GM12872 (cell line): ENCODE data around the gene XPC.

Experiments used
- TF ChIP-seq, protein P1 (sequence below): IDR thresholded peaks from 3 replicates; pipeline ENCODE4 v1.5.1; 2011; ENCODE audit warnings: low read depth, mild to moderate bottlenecking, low read length, moderate library complexity; ENCODE audit not compliant: insufficient read depth

XPC gene

DNA sequence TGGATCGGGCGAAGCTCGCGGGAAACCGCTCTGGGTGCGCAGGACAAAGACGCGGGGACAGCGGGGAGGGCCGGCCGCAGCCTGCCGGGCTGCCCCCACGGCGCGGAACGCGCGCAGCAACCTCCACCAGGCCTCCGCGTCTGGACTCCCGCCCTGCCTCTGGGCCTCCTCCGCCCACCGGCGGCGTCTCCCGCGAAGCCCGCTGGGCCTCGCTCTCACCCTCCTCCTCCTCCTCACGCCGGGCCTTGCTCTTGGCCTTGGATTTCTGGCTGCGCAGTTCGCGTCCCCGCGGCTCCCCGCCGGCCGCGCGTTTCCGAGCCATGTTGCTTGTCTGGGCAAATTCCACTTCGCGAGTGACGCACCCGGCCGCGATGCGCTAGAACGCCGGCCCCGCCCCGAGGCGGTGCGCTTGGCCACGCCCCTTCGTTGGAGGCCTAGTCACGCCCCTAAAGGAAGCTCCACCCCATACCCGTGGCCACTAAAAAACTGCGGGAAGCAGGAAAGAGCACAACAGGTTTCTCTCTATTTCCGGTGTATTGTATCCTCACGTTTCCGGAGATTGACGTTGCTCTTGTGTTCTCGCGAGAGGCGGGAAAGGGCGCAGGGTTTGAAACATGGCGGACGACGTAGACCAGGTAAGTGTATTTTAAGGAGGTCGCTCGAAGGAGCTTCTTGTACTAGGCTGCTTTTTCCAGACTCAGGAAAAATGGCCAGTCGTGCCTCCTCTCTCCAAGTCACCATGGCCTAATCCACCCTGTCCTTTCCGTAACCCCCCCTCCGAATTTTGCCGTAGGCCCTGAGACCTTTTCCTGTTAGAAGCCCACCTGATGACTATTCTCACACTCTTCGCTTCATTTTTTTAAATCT is at the start of gene XPC, which contains the start of gene LSM3:
XPC (minus strand) TSS at position 355 of the 867 bp plus-strand sequence; CDS start at position 322, 33 bp downstream.
LSM3 (plus strand) TSS at position 571 of the 867 bp plus-strand sequence; CDS start at position 615, 44 bp downstream.
- TF ChIP-seq, protein P1, sequence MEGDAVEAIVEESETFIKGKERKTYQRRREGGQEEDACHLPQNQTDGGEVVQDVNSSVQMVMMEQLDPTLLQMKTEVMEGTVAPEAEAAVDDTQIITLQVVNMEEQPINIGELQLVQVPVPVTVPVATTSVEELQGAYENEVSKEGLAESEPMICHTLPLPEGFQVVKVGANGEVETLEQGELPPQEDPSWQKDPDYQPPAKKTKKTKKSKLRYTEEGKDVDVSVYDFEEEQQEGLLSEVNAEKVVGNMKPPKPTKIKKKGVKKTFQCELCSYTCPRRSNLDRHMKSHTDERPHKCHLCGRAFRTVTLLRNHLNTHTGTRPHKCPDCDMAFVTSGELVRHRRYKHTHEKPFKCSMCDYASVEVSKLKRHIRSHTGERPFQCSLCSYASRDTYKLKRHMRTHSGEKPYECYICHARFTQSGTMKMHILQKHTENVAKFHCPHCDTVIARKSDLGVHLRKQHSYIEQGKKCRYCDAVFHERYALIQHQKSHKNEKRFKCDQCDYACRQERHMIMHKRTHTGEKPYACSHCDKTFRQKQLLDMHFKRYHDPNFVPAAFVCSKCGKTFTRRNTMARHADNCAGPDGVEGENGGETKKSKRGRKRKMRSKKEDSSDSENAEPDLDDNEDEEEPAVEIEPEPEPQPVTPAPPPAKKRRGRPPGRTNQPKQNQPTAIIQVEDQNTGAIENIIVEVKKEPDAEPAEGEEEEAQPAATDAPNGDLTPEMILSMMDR: no peak

DNA sequence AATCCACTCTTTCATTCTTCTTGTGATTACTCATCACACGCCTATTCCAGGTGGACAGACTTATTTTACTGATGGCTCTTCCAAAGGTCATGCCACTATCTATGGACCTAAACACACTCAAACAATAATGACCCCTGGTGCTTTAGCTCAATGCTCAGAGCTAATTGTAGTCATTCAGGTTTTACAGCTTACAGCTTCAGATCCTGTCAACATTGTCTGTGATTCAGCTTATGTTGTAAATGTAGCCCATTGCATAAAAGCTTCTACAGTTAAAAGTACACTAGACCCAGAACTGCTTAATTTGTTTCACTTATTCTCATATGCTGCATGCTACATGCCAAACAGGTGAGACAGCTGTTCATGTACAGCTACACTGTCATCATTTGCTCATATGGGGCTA is 49.5 kb upstream of the XPC start:
- TF ChIP-seq, protein P1: no peak

DNA sequence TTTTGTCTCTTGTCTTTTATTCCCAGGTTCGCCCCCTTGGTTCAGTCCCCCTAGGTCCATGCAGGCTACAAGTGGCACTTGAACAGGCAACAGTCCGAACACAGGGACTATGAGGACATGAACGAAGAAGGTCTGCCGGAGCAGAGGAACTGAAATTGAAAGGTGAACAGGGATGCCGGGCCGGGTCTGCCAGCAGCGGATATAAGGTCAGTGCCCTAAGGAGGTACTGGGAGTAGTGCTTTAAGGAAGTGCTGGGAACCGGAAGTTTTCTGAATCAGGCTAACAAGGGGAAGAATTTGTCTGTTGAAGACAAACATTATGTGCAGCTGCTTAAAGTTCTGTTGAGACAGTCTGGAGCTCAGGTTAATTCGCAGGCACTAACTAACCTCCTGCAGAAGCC is 47.0 kb upstream of the XPC start:
- TF ChIP-seq, protein P1: no peak

DNA sequence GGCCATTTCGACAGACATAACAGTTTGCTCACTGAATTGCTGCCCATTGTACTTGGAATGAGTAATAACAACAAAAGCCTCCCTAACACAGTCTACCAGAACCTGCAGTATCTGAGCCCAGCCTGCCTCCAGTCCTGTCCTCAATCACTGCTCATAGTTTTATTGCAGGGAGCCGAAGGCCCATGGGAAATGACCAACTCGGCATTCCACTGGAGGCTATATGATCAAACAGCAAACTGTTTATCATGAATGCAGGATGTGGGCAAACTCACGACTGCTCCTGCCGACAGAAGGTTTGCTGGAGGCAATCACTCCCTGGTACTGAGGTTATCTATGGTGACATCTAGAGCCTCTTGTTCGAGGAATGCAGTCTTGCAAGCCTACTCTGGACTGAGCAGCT is 46.5 kb upstream of the XPC start:
- TF ChIP-seq, protein P1: no peak

DNA sequence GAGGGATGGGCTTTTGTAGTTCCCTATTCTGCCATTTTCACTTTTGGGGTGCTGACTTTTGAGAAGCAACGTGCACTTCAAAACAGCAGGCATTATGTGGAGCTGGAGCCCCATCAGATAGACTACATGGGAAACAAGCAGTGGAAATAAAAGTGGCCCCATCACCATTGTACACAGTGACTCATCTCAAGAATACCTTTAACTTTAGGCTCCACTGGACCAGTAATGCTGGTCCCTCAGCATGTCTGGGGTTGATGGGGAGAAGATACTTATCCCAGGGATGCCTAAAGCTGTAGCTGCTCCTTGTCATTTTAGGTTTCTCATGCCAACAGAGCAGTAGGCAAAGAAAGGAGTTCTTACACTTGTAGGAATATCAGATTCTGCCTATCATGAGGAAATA is 45.2 kb upstream of the XPC start:
- TF ChIP-seq, protein P1: no peak

DNA sequence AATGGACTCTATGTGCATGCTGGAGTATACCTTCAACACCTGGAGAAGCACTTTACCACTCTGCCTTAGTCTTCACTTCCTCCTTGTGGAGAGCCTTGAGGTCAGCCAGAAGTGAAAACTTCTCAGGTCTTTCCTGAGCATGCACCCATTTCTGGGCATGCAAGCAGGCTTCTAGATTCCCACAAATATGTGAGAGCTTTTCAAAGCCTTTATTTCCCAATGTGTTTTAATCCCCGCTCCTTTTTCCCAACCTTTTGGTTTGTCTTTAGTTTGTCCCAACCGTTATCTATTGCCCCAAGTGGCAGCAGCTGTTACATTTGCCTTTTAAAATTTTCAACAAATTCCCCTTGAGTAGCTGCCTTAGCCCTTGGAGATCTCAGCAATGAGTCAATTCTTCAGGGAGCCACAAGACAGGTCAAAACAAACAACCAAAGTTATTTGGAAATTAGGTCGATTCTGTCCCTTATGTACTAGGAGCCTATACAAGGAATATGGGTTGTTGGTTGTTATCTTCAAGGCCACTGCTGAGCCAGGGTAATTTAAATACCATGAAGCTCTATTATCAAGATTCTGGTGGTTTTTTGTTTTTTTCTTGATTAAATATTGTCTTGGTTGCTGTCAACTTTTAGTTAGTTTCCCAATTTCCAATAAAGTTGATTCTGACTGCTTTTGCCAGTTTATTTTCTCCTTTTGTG is 44.6 kb upstream of the XPC start:
- TF ChIP-seq, protein P1: no peak

DNA sequence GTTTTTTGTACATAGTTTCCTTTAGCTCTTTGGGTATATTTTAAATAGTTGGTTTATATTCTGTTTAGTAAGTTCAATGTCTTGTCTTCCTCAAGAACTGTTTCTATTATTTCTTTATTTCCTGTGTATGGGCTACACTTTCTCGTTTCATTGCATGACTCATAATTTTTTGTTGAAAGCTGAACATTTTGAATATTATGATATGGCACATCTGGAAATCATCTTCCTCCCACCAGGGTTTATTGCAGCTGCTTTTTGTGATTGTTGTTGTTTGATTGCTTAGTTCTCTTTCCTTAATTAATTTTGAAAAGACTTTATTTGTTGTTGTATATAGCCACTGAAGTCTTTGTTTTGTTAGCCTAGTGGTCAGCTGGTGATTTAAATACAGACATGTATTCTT is 44.1 kb upstream of the XPC start:
- TF ChIP-seq, protein P1: no peak
